Activated gamma-delta T cell treated with Interleukin-2 at 50 U/mL for 16 hours (primary cell): ENCODE measurements around the gene KLHL29.

Experiments used
- DNase-seq: peaks from one replicate; pipeline ENCODE4 v3.0.0-alpha.2; 2020

The KLHL29 gene

GRCh38 chr2:23599667-23600066, 214.7 kb downstream of the KLHL29 start:
- DNase-seq, result no peak

- no peak for DNase-seq
These were observed 215.4 kb downstream of the KLHL29 start for GRCh38 chr2:23600346-23600745.

GRCh38 chr2:23601301-23601965, 216.5 kb downstream of the KLHL29 start:
- no peak for DNase-seq

GRCh38 chr2:23602116-23602515, 217.1 kb downstream of the KLHL29 start:
- DNase-seq, result no peak

- DNase-seq, result no peak
These were observed 218.2 kb downstream of the KLHL29 start for GRCh38 chr2:23603156-23603555.

GRCh38 chr2:23603581-23603980, 218.6 kb downstream of the KLHL29 start:
- no peak for DNase-seq

DNA sequence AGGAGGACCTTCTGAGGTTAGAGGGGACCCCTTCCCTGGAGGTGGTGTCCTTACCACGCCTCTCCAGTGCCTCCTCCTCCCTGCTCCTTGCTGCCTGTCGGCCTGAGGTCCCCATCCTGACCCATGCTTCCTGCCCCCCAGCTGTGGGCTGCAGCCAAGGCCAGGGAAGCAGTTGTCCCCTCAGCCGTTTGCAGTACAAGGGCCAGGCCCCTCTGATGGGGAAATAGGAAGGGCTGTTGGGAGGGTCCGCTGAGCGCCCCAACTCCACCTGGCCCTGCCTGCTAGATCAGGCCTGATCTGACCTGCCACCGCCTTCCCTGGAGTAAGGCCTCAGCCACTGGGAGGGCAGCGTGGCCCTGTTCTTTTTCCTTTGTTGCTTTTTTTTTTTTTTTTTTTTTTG, 219.8 kb downstream of the KLHL29 start:
- DNase-seq, result no peak

- DNase-seq, result no peak
These were observed 220.3 kb downstream of the KLHL29 start for GRCh38 chr2:23605236-23605635.

DNA sequence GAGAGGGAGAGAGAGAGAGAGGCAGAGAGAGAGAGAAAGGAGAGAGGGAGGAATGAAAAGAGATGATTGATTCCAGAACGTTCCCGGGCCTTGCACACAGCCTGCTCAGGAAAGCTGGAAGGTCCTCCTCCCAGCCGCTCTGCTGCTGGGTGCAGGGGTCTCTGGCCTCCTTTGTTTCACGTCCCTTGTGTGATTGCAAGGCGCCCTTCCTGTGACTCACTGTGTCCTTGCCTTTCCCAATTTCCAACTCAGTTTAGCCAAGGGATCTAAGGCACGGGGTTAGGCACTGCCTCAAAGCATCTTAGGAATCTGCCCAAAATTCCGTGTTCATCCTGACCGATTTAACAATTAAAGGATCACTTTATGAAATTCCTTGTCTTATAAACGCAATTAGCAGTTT, 221.2 kb downstream of the KLHL29 start:
- no peak for DNase-seq

GRCh38 chr2:23606968-23607367, 222.0 kb downstream of the KLHL29 start:
- no peak for DNase-seq

GRCh38 chr2:23607925-23608324, 222.9 kb downstream of the KLHL29 start:
- no peak for DNase-seq

- DNase-seq, result no peak
These were observed 224.3 kb downstream of the KLHL29 start for GRCh38 chr2:23609254-23609653.

- no peak for DNase-seq
These were observed 226.9 kb downstream of the KLHL29 start for GRCh38 chr2:23611839-23612238.

- DNase-seq, result no peak
These were observed 229.7 kb downstream of the KLHL29 start for GRCh38 chr2:23614701-23615100.

DNA sequence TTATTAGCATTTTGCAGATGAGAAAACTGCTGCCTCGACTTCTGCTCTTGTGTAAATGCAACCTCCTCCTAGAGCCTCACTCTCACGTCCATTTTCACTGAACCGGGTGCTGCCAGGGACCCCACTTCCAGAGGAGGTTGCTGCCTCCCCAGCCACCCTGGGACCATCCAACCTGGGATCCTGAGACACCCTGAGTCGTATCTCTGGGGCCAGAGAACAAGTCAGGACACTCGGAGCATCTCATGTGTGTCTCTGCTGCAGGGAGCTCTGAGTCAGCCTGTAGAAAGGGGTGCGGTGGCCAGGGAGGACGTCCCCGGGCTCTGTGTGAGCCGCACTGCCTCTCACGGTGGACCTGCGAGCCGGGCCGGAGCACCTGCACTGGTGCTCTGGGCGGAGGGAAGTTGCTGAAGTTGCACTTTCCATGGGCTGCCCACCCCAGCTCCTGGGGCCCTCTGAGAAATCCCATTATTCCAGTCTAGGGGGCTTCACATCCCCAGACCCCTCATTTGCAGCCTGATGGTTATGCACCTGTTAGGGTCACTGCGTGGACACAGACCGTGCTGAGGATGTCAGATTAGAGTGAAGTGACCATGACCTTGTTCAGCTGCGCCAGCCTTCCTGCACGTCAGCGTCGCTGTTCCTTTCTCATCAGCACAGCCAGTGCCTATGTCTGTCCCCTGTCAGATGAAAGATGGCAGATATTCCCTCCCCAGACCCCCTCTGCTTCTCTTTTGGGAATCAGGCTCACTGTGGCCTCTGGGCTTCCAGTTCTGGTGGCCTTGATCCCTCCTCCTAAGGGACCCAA, 230.4 kb downstream of the KLHL29 start:
- no peak for DNase-seq

GRCh38 chr2:23616630-23617029, 231.7 kb downstream of the KLHL29 start:
- no peak for DNase-seq

- DNase-seq, result no peak
These were observed 232.3 kb downstream of the KLHL29 start for GRCh38 chr2:23617167-23617810.

DNA sequence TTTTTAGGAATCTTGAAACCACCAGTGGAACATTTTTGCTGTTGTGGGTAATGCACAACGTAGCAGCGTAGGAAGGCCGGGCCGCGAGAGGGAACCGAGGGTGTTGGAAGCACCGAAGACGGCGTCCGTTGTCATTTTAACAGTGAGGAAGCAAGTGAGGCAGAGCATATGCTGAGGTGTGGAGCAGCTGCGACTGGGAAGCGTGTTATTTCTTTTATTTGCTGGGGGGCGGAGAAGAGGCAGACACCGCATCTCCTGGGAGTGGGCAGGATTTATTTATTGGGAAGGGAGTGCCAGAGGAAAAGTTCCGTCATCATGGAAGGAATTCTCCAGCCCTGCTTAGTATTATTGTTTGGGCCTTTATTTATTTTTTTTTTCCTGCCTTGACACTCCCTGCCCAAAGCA, 232.8 kb downstream of the KLHL29 start:
- no peak for DNase-seq

- DNase-seq, result no peak
These were observed 233.3 kb downstream of the KLHL29 start for GRCh38 chr2:23618265-23618664.

GRCh38 chr2:23618794-23619530, 234.0 kb downstream of the KLHL29 start:
- DNase-seq, result no peak

- no peak for DNase-seq
These were observed 235.0 kb downstream of the KLHL29 start for GRCh38 chr2:23619941-23620340.

- no peak for DNase-seq
These were observed 235.9 kb downstream of the KLHL29 start for GRCh38 chr2:23620841-23621341.

DNA sequence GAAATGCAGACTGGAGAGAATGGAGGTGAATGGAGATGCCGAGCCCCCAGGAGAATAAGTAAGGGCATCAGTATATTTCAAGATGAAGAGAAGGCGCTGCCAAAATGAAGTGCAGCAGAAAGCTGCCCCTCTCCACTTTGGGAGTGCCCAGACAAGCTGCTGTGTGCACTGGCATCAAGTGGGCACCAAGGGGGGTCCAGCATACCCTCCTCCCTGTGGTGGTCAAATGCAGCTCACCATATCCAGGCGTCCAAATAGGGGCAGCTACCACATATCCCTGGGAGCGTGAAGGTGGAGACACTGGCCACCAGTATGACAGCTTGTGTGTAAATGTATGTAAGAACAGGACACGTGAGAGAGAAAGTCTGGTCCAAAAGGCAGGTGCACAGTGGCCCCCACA, 236.6 kb downstream of the KLHL29 start:
- no peak for DNase-seq
